ENCODE measurements around the gene IL4. TPM values are rescaled to one million over a fixed set of nuclear protein-coding genes. Genes with fewer than 3 reads are reported as not detected.

IL4 gene
- total RNA-seq, 1 experiment from 2014 or later: not detected

GRCh38 chr5:132669455-132669820, 4.4 kb upstream of the IL4 start:
- intact Hi-C loops (cut with micrococcal nuclease; ENCODE audit: unreplicated experiment): no loop called here
- no peak for TF ChIP-seq CTCF (IDR thresholded peaks at IDR 0.05; ENCODE audit: unreplicated experiment)
- CTCF ChIA-PET: no interaction called here
- H3K27ac Mint-ChIP-seq (ENCODE audit: unreplicated experiment): no peak overlapping the region
- no peak overlapping the region for H3K4me3 Mint-ChIP-seq (ENCODE audit: low read depth, unreplicated experiment)
- no TSS peak for BruUV-seq (replicated peaks)
- H3K9me3 Mint-ChIP-seq (ENCODE audit: low read depth, unreplicated experiment): no peaks in the 10 kb centered on the region
- H3K4me1 Mint-ChIP-seq (ENCODE audit: low read depth, unreplicated experiment): peaks cover 10% of the 10 kb centered on the region
- no peaks in the 10 kb centered on the region for H3K27me3 Mint-ChIP-seq (ENCODE audit: unreplicated experiment)
- H3K36me3 Mint-ChIP-seq (ENCODE audit: insufficient read depth, unreplicated experiment): no peaks in the 10 kb centered on the region
- no peak for DNase-seq

GRCh38 chr5:132669966-132670882, 3.6 kb upstream of the IL4 start:
- Mint-ChIP-seq H3K4me3 (ENCODE audit: low read depth, unreplicated experiment) (no peak overlapping the region), H3K36me3 (ENCODE audit: insufficient read depth, unreplicated experiment) (no peaks in the 10 kb centered on the region), H3K9me3 (ENCODE audit: low read depth, unreplicated experiment) (no peaks in the 10 kb centered on the region), H3K27ac (ENCODE audit: unreplicated experiment) (no peak overlapping the region), H3K27me3 (ENCODE audit: unreplicated experiment) (no peaks in the 10 kb centered on the region), H3K4me1 (ENCODE audit: low read depth, unreplicated experiment) (peaks cover 18% of the 10 kb centered on the region)
- no TSS peak for BruUV-seq (replicated peaks)
- no peak for TF ChIP-seq CTCF (IDR thresholded peaks at IDR 0.05; ENCODE audit: unreplicated experiment)
- DNase-seq: no peak
- intact Hi-C loops (cut with micrococcal nuclease; ENCODE audit: unreplicated experiment): no loop called here
- CTCF ChIA-PET: interaction anchor here (0.6 kb wide), 1 partner anchor 102 kb away, joined by 3 read pairs; no protein-coding TSS in a partner anchor

GRCh38 chr5:132671000-132671399, 2.8 kb upstream of the IL4 start:
- CTCF ChIA-PET: no interaction called here
- Mint-ChIP-seq H3K27ac (ENCODE audit: unreplicated experiment) (no peak overlapping the region), H3K4me3 (ENCODE audit: low read depth, unreplicated experiment) (no peak overlapping the region), H3K9me3 (ENCODE audit: low read depth, unreplicated experiment) (no peaks in the 10 kb centered on the region), H3K4me1 (ENCODE audit: low read depth, unreplicated experiment) (peaks cover 26% of the 10 kb centered on the region), H3K27me3 (ENCODE audit: unreplicated experiment) (no peaks in the 10 kb centered on the region), H3K36me3 (ENCODE audit: insufficient read depth, unreplicated experiment) (no peaks in the 10 kb centered on the region)
- intact Hi-C loops (cut with micrococcal nuclease; ENCODE audit: unreplicated experiment): no loop called here
- no peak for TF ChIP-seq CTCF (IDR thresholded peaks at IDR 0.05; ENCODE audit: unreplicated experiment)
- DNase-seq: no peak
- BruUV-seq (replicated peaks): no TSS peak

- H3K27me3 Mint-ChIP-seq (ENCODE audit: unreplicated experiment): no peaks in the 10 kb centered on the region
- no peak for TF ChIP-seq CTCF (IDR thresholded peaks at IDR 0.05; ENCODE audit: unreplicated experiment)
- CTCF ChIA-PET: no interaction called here
- H3K9me3 Mint-ChIP-seq (ENCODE audit: low read depth, unreplicated experiment): no peaks in the 10 kb centered on the region
- no peak for DNase-seq
- peaks cover 45% of the 10 kb centered on the region for H3K4me1 Mint-ChIP-seq (ENCODE audit: low read depth, unreplicated experiment)
- H3K27ac Mint-ChIP-seq (ENCODE audit: unreplicated experiment): no peak overlapping the region
- no TSS peak for BruUV-seq (replicated peaks)
- intact Hi-C loops (cut with micrococcal nuclease; ENCODE audit: unreplicated experiment): no loop called here
- H3K4me3 Mint-ChIP-seq (ENCODE audit: low read depth, unreplicated experiment): no peak overlapping the region
- H3K36me3 Mint-ChIP-seq (ENCODE audit: insufficient read depth, unreplicated experiment): no peaks in the 10 kb centered on the region
Measured at GRCh38 chr5:132673488-132673887, 301 bp upstream of the IL4 start.

All from Calu3 (cell line).